Activated T-helper 17 cell treated with anti-CD3 and anti-CD28 coated beads, Interleukin-2, amount 50 U/mL, for 72 hours (primary cell): ENCODE data around the gene CACNA1A. TPM values are rescaled to one million over a fixed set of nuclear protein-coding genes. Genes with fewer than 3 reads are reported as not detected.
"Not testable (repeated sequence)": the region's sequence is repeated elsewhere in the genome, so short reads cannot be mapped to it uniquely, and the experiment has no call there.

Experiments
- ATAC-seq: fragments of 150-1000 bp; cut with Tn5 transposase; replicated peaks from 2 replicates; pipeline ENCODE4 v1.10.0; 2021; ENCODE audit warnings: mild to moderate bottlenecking, moderate library complexity
- H3K27ac Mint-ChIP-seq: one replicate; pipeline ENCODE4 v1.8.0; 2022; ENCODE audit warnings: mixed read lengths
- H3K27me3 Mint-ChIP-seq: one replicate; pipeline ENCODE4 v1.8.0; 2022; ENCODE audit warnings: mixed read lengths
- H3K36me3 Mint-ChIP-seq: one replicate; pipeline ENCODE4 v1.8.0; 2022; ENCODE audit warnings: low read depth, mild to moderate bottlenecking, mixed read lengths
- H3K4me1 Mint-ChIP-seq: one replicate; pipeline ENCODE4 v1.8.0; 2022; ENCODE audit warnings: mixed read lengths
- H3K4me3 Mint-ChIP-seq: one replicate; pipeline ENCODE4 v1.8.0; 2022; ENCODE audit warnings: mild to moderate bottlenecking, mixed read lengths
- H3K9me3 Mint-ChIP-seq: one replicate; pipeline ENCODE4 v1.8.0; 2022; ENCODE audit warnings: mixed read lengths
- total RNA-seq, 2 donors: library from RNA; stranded (reverse); gene quantifications; one replicate each; pipeline ENCODE4 v1.2.3, GENCODE V29; 2022

CACNA1A gene
- total RNA-seq, 2 donors from 2014 or later: 2.0 to 2.5 TPM

- Mint-ChIP-seq H3K36me3 (no peaks in the 10 kb centered on the region), H3K4me1 (no peaks in the 10 kb centered on the region), H3K9me3 (no peaks in the 10 kb centered on the region), H3K27ac (no peak overlapping the region), H3K4me3 (no peak overlapping the region), H3K27me3 (peaks cover 9% of the 10 kb centered on the region)
- ATAC-seq: no peak
Observed at GRCh38 chr19:13381827-13382632, 124.2 kb downstream of the CACNA1A start.

- Mint-ChIP-seq H3K27me3 (peaks cover 9% of the 10 kb centered on the region), H3K27ac (no peak overlapping the region), H3K4me3 (no peak overlapping the region), H3K4me1 (no peaks in the 10 kb centered on the region), H3K9me3 (no peaks in the 10 kb centered on the region), H3K36me3 (no peaks in the 10 kb centered on the region)
- no peak for ATAC-seq
Observed at GRCh38 chr19:13376537-13376936, 129.7 kb downstream of the CACNA1A start.

GRCh38 chr19:13373599-13373998 is 132.7 kb downstream of the CACNA1A start:
- H3K27me3 Mint-ChIP-seq: peaks cover 5% of the 10 kb centered on the region

GRCh38 chr19:13370948-13371347 is 135.3 kb downstream of the CACNA1A start:
- H3K9me3 Mint-ChIP-seq: no peaks in the 10 kb centered on the region
- H3K27ac Mint-ChIP-seq: no peak overlapping the region
- no peaks in the 10 kb centered on the region for H3K27me3 Mint-ChIP-seq
- no peaks in the 10 kb centered on the region for H3K4me1 Mint-ChIP-seq
- no peaks in the 10 kb centered on the region for H3K36me3 Mint-ChIP-seq
- ATAC-seq: no peak
- H3K4me3 Mint-ChIP-seq: no peak overlapping the region

More at GRCh38 chr19:13373599-13373998, 132.7 kb downstream of the CACNA1A start:
- H3K36me3 Mint-ChIP-seq: no peaks in the 10 kb centered on the region
- no peak for ATAC-seq
- H3K4me1 Mint-ChIP-seq: no peaks in the 10 kb centered on the region
- no peaks in the 10 kb centered on the region for H3K9me3 Mint-ChIP-seq
- no peak overlapping the region for H3K4me3 Mint-ChIP-seq
- H3K27ac Mint-ChIP-seq: no peak overlapping the region

GRCh38 chr19:13366529-13367143 is 139.6 kb downstream of the CACNA1A start:
- no peaks in the 10 kb centered on the region for H3K4me1 Mint-ChIP-seq
- H3K27me3 Mint-ChIP-seq: peaks cover 12% of the 10 kb centered on the region
- no peak for ATAC-seq
- no peaks in the 10 kb centered on the region for H3K36me3 Mint-ChIP-seq
- H3K4me3 Mint-ChIP-seq: no peak overlapping the region
- H3K9me3 Mint-ChIP-seq: no peaks in the 10 kb centered on the region
- no peak overlapping the region for H3K27ac Mint-ChIP-seq

- H3K9me3 Mint-ChIP-seq: no peaks in the 10 kb centered on the region
- peaks cover 19% of the 10 kb centered on the region for H3K27me3 Mint-ChIP-seq
- ATAC-seq: no peak
- H3K27ac Mint-ChIP-seq: no peak overlapping the region
- no peak overlapping the region for H3K4me3 Mint-ChIP-seq
- H3K4me1 Mint-ChIP-seq: no peaks in the 10 kb centered on the region
- no peaks in the 10 kb centered on the region for H3K36me3 Mint-ChIP-seq
Observed at GRCh38 chr19:13363954-13364353, 142.3 kb downstream of the CACNA1A start.

GRCh38 chr19:13363245-13363644 is 143.0 kb downstream of the CACNA1A start:
- Mint-ChIP-seq H3K4me3 (no peak overlapping the region), H3K27me3 (peaks cover 19% of the 10 kb centered on the region), H3K27ac (no peak overlapping the region), H3K4me1 (no peaks in the 10 kb centered on the region), H3K9me3 (no peaks in the 10 kb centered on the region), H3K36me3 (no peaks in the 10 kb centered on the region)
- ATAC-seq: no peak

GRCh38 chr19:13362668-13363067 is 143.6 kb downstream of the CACNA1A start:
- Mint-ChIP-seq H3K4me1 (no peaks in the 10 kb centered on the region), H3K9me3 (no peaks in the 10 kb centered on the region), H3K27ac (no peak overlapping the region), H3K4me3 (no peak overlapping the region), H3K36me3 (no peaks in the 10 kb centered on the region), H3K27me3 (peaks cover 22% of the 10 kb centered on the region)
- ATAC-seq: no peak

GRCh38 chr19:13361726-13362125 is 144.6 kb downstream of the CACNA1A start:
- H3K9me3 Mint-ChIP-seq, H3K4me1 Mint-ChIP-seq: not testable (repeated sequence)

GRCh38 chr19:13356686-13357280 is 149.5 kb downstream of the CACNA1A start:
- H3K4me1 Mint-ChIP-seq: no peaks in the 10 kb centered on the region
- no peak overlapping the region for H3K27ac Mint-ChIP-seq
- H3K4me3 Mint-ChIP-seq: no peak overlapping the region
- ATAC-seq: no peak
- no peaks in the 10 kb centered on the region for H3K9me3 Mint-ChIP-seq
- H3K36me3 Mint-ChIP-seq: no peaks in the 10 kb centered on the region
- peaks cover 39% of the 10 kb centered on the region for H3K27me3 Mint-ChIP-seq

More at GRCh38 chr19:13361726-13362125, 144.6 kb downstream of the CACNA1A start:
- H3K36me3 Mint-ChIP-seq, H3K4me3 Mint-ChIP-seq, ATAC-seq, H3K27ac Mint-ChIP-seq: not testable (repeated sequence)
- peaks cover 29% of the 10 kb centered on the region for H3K27me3 Mint-ChIP-seq

- no peak overlapping the region for H3K27ac Mint-ChIP-seq
- no peaks in the 10 kb centered on the region for H3K9me3 Mint-ChIP-seq
- no peaks in the 10 kb centered on the region for H3K4me1 Mint-ChIP-seq
- ATAC-seq: no peak
- no peak overlapping the region for H3K4me3 Mint-ChIP-seq
- H3K36me3 Mint-ChIP-seq: no peaks in the 10 kb centered on the region
- peaks cover 36% of the 10 kb centered on the region for H3K27me3 Mint-ChIP-seq
Observed at GRCh38 chr19:13356185-13356584, 150.1 kb downstream of the CACNA1A start.

- ATAC-seq: no peak
- peaks cover 36% of the 10 kb centered on the region for H3K27me3 Mint-ChIP-seq
- no peak overlapping the region for H3K4me3 Mint-ChIP-seq
- H3K9me3 Mint-ChIP-seq: no peaks in the 10 kb centered on the region
- H3K36me3 Mint-ChIP-seq: no peaks in the 10 kb centered on the region
- H3K27ac Mint-ChIP-seq: no peak overlapping the region
- H3K4me1 Mint-ChIP-seq: no peaks in the 10 kb centered on the region
Observed at GRCh38 chr19:13355356-13355755, 150.9 kb downstream of the CACNA1A start.

GRCh38 chr19:13353625-13354024 is 152.7 kb downstream of the CACNA1A start:
- no peak for ATAC-seq
- Mint-ChIP-seq H3K9me3 (no peaks in the 10 kb centered on the region), H3K36me3 (no peaks in the 10 kb centered on the region), H3K27ac (no peak overlapping the region), H3K4me3 (no peak overlapping the region), H3K27me3 (peaks cover 30% of the 10 kb centered on the region), H3K4me1 (no peaks in the 10 kb centered on the region)

GRCh38 chr19:13350759-13351158 is 155.5 kb downstream of the CACNA1A start:
- Mint-ChIP-seq H3K36me3 (no peaks in the 10 kb centered on the region), H3K27ac (no peak overlapping the region), H3K9me3 (no peaks in the 10 kb centered on the region), H3K4me3 (no peak overlapping the region), H3K4me1 (no peaks in the 10 kb centered on the region), H3K27me3 (peaks cover 28% of the 10 kb centered on the region)
- no peak for ATAC-seq

GRCh38 chr19:13350072-13350471 is 156.2 kb downstream of the CACNA1A start:
- Mint-ChIP-seq H3K4me3 (no peak overlapping the region), H3K27ac (no peak overlapping the region), H3K36me3 (no peaks in the 10 kb centered on the region), H3K4me1 (no peaks in the 10 kb centered on the region), H3K9me3 (no peaks in the 10 kb centered on the region), H3K27me3 (peaks cover 26% of the 10 kb centered on the region)
- no peak for ATAC-seq
